Fibroblast of skin of right quadriceps (primary cell): ENCODE results near the gene PLEKHA7.

Experiments used
- DNase-seq: peaks from one replicate; pipeline ENCODE4 v3.0.0-alpha.2; 2013

Gene PLEKHA7

GRCh38 chr11:16767957-16768356, 246.3 kb downstream of the PLEKHA7 start:
- DNase-seq: no peak

GRCh38 chr11:16767137-16767536, 247.1 kb downstream of the PLEKHA7 start:
- no peak for DNase-seq

- DNase-seq: no peak
These were observed 249.3 kb downstream of the PLEKHA7 start for GRCh38 chr11:16764888-16765287.

DNA sequence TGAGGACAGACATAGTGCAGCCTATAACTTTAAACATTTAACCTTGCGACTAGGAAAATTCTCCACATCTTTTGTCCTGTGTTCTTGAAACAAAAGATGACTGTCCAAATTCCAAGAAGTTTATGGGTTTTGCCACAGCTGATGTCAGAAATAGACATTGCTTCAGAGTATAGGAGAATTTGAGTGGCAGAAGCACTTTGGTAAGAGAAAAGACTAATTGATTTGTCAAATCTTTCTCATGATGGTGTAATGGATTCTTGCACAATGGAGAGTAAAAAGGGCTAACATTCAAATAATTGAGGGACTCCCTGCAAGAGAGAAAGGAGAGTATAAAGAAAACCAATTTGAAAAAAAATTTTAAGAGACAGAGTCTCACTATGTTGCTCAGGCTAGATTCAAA, 250.5 kb downstream of the PLEKHA7 start:
- DNase-seq: no peak

GRCh38 chr11:16759857-16760508, 254.2 kb downstream of the PLEKHA7 start:
- DNase-seq: no peak

- no peak for DNase-seq
These were observed 255.7 kb downstream of the PLEKHA7 start for GRCh38 chr11:16758382-16759024.

DNA sequence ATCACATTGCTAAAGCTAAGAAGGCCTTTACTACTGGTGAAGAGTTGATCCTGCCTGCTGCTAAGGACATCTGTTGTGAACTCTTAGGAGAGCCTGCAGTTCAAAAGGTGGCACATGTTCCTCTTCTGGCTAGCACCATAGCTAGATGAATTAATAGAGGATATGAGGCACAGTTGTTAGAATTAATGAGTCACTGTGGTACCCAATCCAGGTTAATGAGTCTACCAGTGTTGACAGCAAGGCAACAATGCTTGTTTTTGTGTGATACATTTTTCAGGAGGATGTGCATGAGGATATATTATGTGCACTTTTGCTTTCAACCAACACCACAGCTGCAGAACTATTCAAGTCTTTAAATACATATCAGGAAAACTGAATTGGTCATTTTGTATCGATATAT, 263.8 kb downstream of the PLEKHA7 start:
- DNase-seq: no peak

GRCh38 chr11:16749666-16750065, 264.5 kb downstream of the PLEKHA7 start:
- DNase-seq: no peak

DNA sequence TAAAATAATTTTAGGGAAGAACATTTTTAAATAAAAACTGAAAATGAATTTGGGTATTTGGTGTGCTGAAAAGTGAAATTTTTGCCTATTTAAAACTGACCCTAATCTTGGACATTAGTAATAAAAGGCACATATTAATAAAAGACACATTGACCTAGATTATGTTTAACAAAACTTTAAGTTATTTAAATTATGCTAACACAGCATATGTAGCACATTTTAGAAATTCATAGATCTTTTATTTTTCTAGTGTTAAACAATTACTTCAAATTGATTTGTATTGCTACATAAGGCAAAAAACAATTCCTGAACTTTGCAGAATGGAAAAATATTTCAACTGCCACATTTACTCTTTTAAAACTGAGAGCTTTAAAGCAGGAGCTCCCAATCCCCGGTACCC, 265.1 kb downstream of the PLEKHA7 start:
- no peak for DNase-seq

- DNase-seq: no peak
These were observed 268.1 kb downstream of the PLEKHA7 start for GRCh38 chr11:16745950-16746605.

DNA sequence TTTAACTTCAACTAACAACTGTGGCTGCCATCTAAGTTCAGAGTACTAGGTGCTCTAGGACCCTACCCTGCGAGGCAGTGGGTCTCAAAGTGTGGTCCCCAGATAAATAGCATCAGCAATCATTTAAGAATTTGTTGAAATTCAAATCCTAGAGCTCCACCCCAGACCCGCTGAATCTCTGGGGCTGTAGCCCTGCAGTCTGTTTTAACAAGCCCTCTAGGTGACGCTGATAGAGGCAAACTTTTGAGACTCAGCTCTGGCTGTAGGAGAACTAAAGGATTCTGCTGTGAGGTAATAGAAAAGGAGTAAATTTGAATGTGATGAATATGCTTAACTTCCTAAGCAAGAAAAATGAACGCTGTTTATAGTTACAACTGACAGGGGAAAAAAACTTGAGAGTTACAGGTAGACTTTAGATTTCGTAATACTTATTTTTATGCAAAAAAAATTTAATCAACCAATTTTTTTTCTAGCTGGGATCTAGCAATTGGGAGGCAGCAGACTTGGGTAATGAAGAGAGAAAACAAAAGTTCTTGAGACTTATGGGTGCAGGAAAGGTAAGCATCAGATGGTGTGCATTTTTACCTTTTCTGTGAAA, 270.0 kb downstream of the PLEKHA7 start:
- DNase-seq: no peak

- no peak for DNase-seq
These were observed 270.7 kb downstream of the PLEKHA7 start for GRCh38 chr11:16743478-16743877.

DNA sequence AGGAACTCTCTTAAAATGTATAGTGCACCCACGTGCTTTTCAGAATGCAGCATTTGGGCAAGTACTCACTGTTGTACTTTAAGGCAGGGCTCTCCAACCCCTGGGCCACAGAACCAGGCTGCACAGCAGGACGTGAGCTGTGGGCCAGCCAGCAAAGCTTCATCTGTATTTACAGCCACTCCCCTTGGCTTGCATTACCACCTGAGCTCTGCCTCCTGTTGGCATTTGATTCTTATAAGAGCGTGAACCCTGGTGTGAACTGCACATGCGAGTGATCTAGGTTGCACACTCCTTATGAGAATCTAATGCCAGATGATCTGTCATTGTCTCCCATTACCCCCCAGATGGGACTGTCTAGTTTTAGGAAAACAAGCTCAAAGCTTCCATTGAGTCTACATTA, 272.7 kb downstream of the PLEKHA7 start:
- DNase-seq: no peak

GRCh38 chr11:16738947-16739815, 275.0 kb downstream of the PLEKHA7 start:
- DNase-seq: no peak

DNA sequence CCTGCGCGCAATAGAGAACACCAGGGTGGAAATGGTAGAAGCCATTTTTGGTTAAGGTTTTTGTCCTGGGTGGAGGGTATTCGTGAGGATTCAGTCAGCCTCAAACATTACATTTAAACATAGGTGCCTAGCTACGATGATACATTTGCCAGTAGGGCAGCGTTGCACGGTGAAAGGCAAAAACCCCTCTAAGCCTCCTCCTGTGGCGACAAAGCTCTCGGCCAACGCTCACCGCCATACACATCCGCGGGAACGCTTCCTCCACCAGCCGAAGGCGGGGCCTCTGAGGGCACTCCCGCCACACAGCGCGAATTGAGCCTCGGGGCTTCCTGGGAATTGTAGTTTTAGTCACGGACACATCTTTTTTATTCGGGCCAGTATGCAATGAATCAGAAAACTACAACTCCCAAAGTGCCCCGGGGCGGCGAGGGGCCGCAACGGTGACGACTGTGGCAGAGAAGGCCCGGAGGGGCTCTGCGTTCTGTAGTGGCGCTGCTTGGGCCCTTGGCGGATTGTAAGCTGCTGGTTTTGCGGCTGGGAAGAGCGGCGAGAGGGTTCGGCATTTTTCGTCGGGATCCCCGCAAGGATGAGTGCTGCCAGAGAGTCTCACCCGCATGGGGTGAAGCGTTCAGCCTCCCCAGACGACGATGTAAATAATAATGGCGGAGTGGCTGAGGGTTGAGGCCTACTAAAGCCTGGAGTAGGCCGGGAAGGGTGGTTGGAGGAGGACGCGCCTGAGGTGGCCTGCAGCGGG, 275.8 kb downstream of the PLEKHA7 start, which contains the start of gene C11orf58:
Gene C11orf58 (plus strand): TSS at position 455 of the 754 bp plus-strand sequence. CDS start 132 bp downstream, at position 587.
- DNase-seq: peak; percentile 97

GRCh38 chr11:16737818-16738192, 276.4 kb downstream of the PLEKHA7 start:
- no peak for DNase-seq
